Measurements from ENCODE around the gene NSF.
"Not testable (repeated sequence)": the region's sequence is repeated elsewhere in the genome, so short reads cannot be mapped to it uniquely, and the experiment has no call there.

The NSF gene

GRCh38 chr17:46777943-46778915 is 187.8 kb downstream of the NSF start:
- no peak overlapping the region for H3K4me3 Mint-ChIP-seq
- H3K4me1 Mint-ChIP-seq (ENCODE audit: low read depth), result no peaks in the 10 kb centered on the region
- H3K27ac Mint-ChIP-seq, result no peak overlapping the region
- no peaks in the 10 kb centered on the region for H3K36me3 Mint-ChIP-seq (ENCODE audit: low read depth)
- DNase-seq, result no peak
- peaks cover 38% of the 10 kb centered on the region for H3K27me3 Mint-ChIP-seq
- H3K9me3 Mint-ChIP-seq, result no peaks in the 10 kb centered on the region

GRCh38 chr17:46780003-46780373 is 189.5 kb downstream of the NSF start:
- Mint-ChIP-seq H3K9me3 (no peaks in the 10 kb centered on the region), H3K27me3 (peaks cover 23% of the 10 kb centered on the region), H3K4me1 (ENCODE audit: low read depth) (no peaks in the 10 kb centered on the region), H3K27ac (no peak overlapping the region), H3K4me3 (no peak overlapping the region), H3K36me3 (ENCODE audit: low read depth) (no peaks in the 10 kb centered on the region)
- DNase-seq, result no peak

GRCh38 chr17:46782250-46782953 is 191.9 kb downstream of the NSF start:
- Mint-ChIP-seq H3K4me3 (no peak overlapping the region), H3K36me3 (ENCODE audit: low read depth) (no peaks in the 10 kb centered on the region), H3K27me3 (peaks cover 9% of the 10 kb centered on the region), H3K27ac (no peak overlapping the region), H3K9me3 (no peaks in the 10 kb centered on the region), H3K4me1 (ENCODE audit: low read depth) (no peaks in the 10 kb centered on the region)
- no peak for DNase-seq

- Mint-ChIP-seq H3K9me3 (no peaks in the 10 kb centered on the region), H3K27me3 (peaks cover 2% of the 10 kb centered on the region), H3K4me1 (ENCODE audit: low read depth) (no peaks in the 10 kb centered on the region), H3K27ac (no peak overlapping the region), H3K4me3 (no peak overlapping the region), H3K36me3 (ENCODE audit: low read depth) (no peaks in the 10 kb centered on the region)
- no peak for DNase-seq
Observed at GRCh38 chr17:46783031-46783593, 192.6 kb downstream of the NSF start.

GRCh38 chr17:46785696-46786095 is 195.2 kb downstream of the NSF start:
- peaks cover 8% of the 10 kb centered on the region for H3K27me3 Mint-ChIP-seq
- H3K4me1 Mint-ChIP-seq (ENCODE audit: low read depth), result no peaks in the 10 kb centered on the region
- H3K36me3 Mint-ChIP-seq (ENCODE audit: low read depth), result no peaks in the 10 kb centered on the region
- H3K4me3 Mint-ChIP-seq, result no peak overlapping the region
- no peaks in the 10 kb centered on the region for H3K9me3 Mint-ChIP-seq
- H3K27ac Mint-ChIP-seq, result no peak overlapping the region
- no peak for DNase-seq

GRCh38 chr17:46787478-46787877 is 197.0 kb downstream of the NSF start:
- H3K27ac Mint-ChIP-seq, result no peak overlapping the region
- no peaks in the 10 kb centered on the region for H3K4me1 Mint-ChIP-seq (ENCODE audit: low read depth)
- H3K9me3 Mint-ChIP-seq, result no peaks in the 10 kb centered on the region
- no peak for DNase-seq
- H3K4me3 Mint-ChIP-seq, result no peak overlapping the region
- H3K36me3 Mint-ChIP-seq (ENCODE audit: low read depth), result no peaks in the 10 kb centered on the region
- peaks cover 21% of the 10 kb centered on the region for H3K27me3 Mint-ChIP-seq

- Mint-ChIP-seq H3K27me3 (peaks cover 21% of the 10 kb centered on the region), H3K9me3 (no peaks in the 10 kb centered on the region), H3K4me3 (no peak overlapping the region), H3K27ac (no peak overlapping the region), H3K36me3 (ENCODE audit: low read depth) (no peaks in the 10 kb centered on the region), H3K4me1 (ENCODE audit: low read depth) (no peaks in the 10 kb centered on the region)
- DNase-seq, result no peak
Observed at GRCh38 chr17:46788300-46788699, 197.8 kb downstream of the NSF start.

GRCh38 chr17:46788796-46789195 is 198.3 kb downstream of the NSF start:
- no peaks in the 10 kb centered on the region for H3K4me1 Mint-ChIP-seq (ENCODE audit: low read depth)
- H3K9me3 Mint-ChIP-seq, result no peaks in the 10 kb centered on the region
- DNase-seq, result no peak
- no peaks in the 10 kb centered on the region for H3K36me3 Mint-ChIP-seq (ENCODE audit: low read depth)
- peaks cover 22% of the 10 kb centered on the region for H3K27me3 Mint-ChIP-seq
- no peak overlapping the region for H3K4me3 Mint-ChIP-seq
- no peak overlapping the region for H3K27ac Mint-ChIP-seq

GRCh38 chr17:46789610-46790009 is 199.1 kb downstream of the NSF start:
- Mint-ChIP-seq H3K4me1 (ENCODE audit: low read depth) (no peaks in the 10 kb centered on the region), H3K27me3 (peaks cover 23% of the 10 kb centered on the region), H3K4me3 (no peak overlapping the region), H3K27ac (no peak overlapping the region), H3K36me3 (ENCODE audit: low read depth) (no peaks in the 10 kb centered on the region), H3K9me3 (no peaks in the 10 kb centered on the region)
- no peak for DNase-seq

- Mint-ChIP-seq H3K9me3 (no peaks in the 10 kb centered on the region), H3K27me3 (peaks cover 23% of the 10 kb centered on the region), H3K4me3 (no peak overlapping the region), H3K36me3 (ENCODE audit: low read depth) (no peaks in the 10 kb centered on the region), H3K27ac (no peak overlapping the region), H3K4me1 (ENCODE audit: low read depth) (no peaks in the 10 kb centered on the region)
- DNase-seq, result no peak
Observed at GRCh38 chr17:46790216-46790615, 199.7 kb downstream of the NSF start.

- DNase-seq, result no peak
- no peaks in the 10 kb centered on the region for H3K36me3 Mint-ChIP-seq (ENCODE audit: low read depth)
- H3K4me3 Mint-ChIP-seq, result no peak overlapping the region
- peaks cover 31% of the 10 kb centered on the region for H3K27me3 Mint-ChIP-seq
- no peaks in the 10 kb centered on the region for H3K4me1 Mint-ChIP-seq (ENCODE audit: low read depth)
- H3K9me3 Mint-ChIP-seq, result no peaks in the 10 kb centered on the region
- H3K27ac Mint-ChIP-seq, result no peak overlapping the region
Observed at GRCh38 chr17:46791531-46791930, 201.1 kb downstream of the NSF start.

GRCh38 chr17:46792071-46792470 is 201.6 kb downstream of the NSF start:
- H3K27ac Mint-ChIP-seq, result no peak overlapping the region
- no peak overlapping the region for H3K4me3 Mint-ChIP-seq
- no peaks in the 10 kb centered on the region for H3K9me3 Mint-ChIP-seq
- H3K36me3 Mint-ChIP-seq (ENCODE audit: low read depth), result no peaks in the 10 kb centered on the region
- H3K27me3 Mint-ChIP-seq, result peaks cover 32% of the 10 kb centered on the region
- no peaks in the 10 kb centered on the region for H3K4me1 Mint-ChIP-seq (ENCODE audit: low read depth)
- DNase-seq, result no peak

- not testable (repeated sequence) for H3K27ac Mint-ChIP-seq; H3K4me3 Mint-ChIP-seq; H3K36me3 Mint-ChIP-seq (ENCODE audit: low read depth); H3K4me1 Mint-ChIP-seq (ENCODE audit: low read depth); H3K9me3 Mint-ChIP-seq; DNase-seq
- peaks cover 37% of the 10 kb centered on the region for H3K27me3 Mint-ChIP-seq
Observed at GRCh38 chr17:46793023-46793422, 202.6 kb downstream of the NSF start.

- DNase-seq, result no peak
- peaks cover 37% of the 10 kb centered on the region for H3K27me3 Mint-ChIP-seq
- no peaks in the 10 kb centered on the region for H3K9me3 Mint-ChIP-seq
- H3K4me1 Mint-ChIP-seq (ENCODE audit: low read depth), result no peaks in the 10 kb centered on the region
- H3K36me3 Mint-ChIP-seq (ENCODE audit: low read depth), result no peaks in the 10 kb centered on the region
- no peak overlapping the region for H3K27ac Mint-ChIP-seq
- no peak overlapping the region for H3K4me3 Mint-ChIP-seq
Observed at GRCh38 chr17:46793541-46793940, 203.1 kb downstream of the NSF start.

- Mint-ChIP-seq H3K4me1 (ENCODE audit: low read depth) (no peaks in the 10 kb centered on the region), H3K27me3 (peaks cover 37% of the 10 kb centered on the region)
Observed at GRCh38 chr17:46794318-46794717, 203.8 kb downstream of the NSF start.

More at GRCh38 chr17:46794318-46794717, 203.8 kb downstream of the NSF start:
- H3K9me3 Mint-ChIP-seq, result no peaks in the 10 kb centered on the region
- H3K36me3 Mint-ChIP-seq (ENCODE audit: low read depth), result no peaks in the 10 kb centered on the region
- no peak overlapping the region for H3K4me3 Mint-ChIP-seq
- H3K27ac Mint-ChIP-seq, result no peak overlapping the region
- no peak for DNase-seq

Measured in activated T-cell treated with anti-CD3 and anti-CD28 coated beads, Interleukin-2, amount 50 U/mL, for 24 hours (primary cell).